Brain pericyte (primary cell): ENCODE results near the gene TMEM61.
"Not testable (repeated sequence)": the region's sequence is repeated elsewhere in the genome, so short reads cannot be mapped to it uniquely, and the experiment has no call there.

Source experiments
- DNase-seq: peaks from one replicate; pipeline ENCODE4 v3.0.0-alpha.2; 2012; ENCODE audit warnings: low read depth, low spot score

TMEM61 gene

DNA sequence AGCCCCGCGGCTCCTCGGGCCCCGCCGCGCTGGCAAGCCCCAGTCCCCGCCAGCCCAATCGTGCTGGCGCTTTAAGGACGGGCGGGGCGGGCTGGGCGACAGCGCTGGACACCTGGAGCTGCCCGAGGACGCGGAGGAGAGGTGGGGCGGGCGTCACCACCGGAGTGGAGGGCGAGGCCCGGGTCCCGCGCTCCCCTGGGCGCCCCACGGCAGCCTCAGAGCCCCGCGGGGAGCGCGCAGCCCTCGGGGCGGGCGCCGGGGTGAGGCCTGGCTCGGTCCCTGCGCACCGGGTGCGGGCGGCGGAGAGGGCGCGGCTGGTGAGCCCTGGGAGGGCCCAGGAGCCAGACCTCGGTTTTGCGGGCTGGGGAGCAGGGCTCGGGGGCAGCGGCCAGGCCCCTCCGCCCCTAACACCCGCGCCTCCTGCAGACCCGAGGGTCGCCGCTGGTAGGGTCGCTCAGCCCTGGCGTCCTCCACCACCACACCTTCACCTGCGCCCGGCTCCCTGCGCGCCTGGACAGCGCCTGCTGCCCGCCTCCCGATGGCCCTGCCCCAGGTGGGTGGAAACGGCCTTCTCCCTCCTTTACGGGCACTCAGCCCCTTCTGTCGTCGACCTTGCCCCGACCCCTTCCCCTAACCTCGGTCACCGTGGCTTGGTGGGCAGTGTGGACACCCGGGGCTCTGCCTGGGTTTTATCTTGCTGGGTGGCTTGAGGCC, at the start of gene TMEM61:
Gene TMEM61, plus strand, starts transcription at position 101 of the 714 bp plus-strand sequence. Its CDS starts 438 bp downstream, at position 539.
- DNase-seq: no peak

GRCh38 chr1:54931275-54931840, 49.1 kb upstream of the TMEM61 start:
- no peak for DNase-seq

GRCh38 chr1:54934081-54934480, 46.3 kb upstream of the TMEM61 start:
- DNase-seq: not testable (repeated sequence)

- DNase-seq: no peak
Observed at GRCh38 chr1:54934869-54935268, 45.6 kb upstream of the TMEM61 start.

- no peak for DNase-seq
Observed at GRCh38 chr1:54936791-54937190, 43.6 kb upstream of the TMEM61 start.

DNA sequence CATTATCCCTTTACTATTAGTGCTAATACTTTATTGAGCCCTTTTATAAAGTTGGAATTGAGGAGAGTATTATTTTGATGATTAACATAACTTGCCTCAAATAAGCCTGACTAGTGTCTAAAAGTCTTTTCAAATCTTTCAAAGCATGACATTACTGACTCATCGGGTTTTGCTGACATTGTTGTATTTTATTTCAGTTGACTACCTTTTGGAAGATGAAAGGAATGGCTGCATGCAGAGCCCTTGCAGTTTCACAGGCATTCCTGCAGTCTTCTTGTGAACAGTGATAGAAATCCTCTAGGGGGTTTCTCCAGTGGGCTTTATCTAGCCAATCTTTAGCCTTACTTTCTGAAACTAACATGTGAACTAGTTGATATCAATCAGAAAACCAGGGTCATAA, 43.0 kb upstream of the TMEM61 start:
- DNase-seq: no peak

DNA sequence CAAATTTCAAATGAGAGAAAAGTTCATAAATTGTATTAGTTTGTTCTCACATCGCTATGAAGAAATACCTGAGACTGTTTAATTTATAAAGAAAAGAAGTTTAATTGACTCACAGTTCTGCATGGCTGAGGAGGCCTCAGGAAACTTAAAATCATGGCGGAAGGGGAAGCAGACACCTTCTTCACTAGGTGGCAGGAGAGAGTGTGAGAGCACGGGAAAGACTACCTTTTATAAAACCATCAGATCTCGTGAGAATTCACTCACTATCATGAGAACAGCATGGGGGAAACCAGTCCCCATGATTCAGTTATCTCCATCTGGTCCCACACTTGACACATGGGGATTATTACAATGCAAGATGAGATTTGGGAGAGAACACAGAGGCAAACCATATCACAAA, 41.5 kb upstream of the TMEM61 start:
- not testable (repeated sequence) for DNase-seq

DNA sequence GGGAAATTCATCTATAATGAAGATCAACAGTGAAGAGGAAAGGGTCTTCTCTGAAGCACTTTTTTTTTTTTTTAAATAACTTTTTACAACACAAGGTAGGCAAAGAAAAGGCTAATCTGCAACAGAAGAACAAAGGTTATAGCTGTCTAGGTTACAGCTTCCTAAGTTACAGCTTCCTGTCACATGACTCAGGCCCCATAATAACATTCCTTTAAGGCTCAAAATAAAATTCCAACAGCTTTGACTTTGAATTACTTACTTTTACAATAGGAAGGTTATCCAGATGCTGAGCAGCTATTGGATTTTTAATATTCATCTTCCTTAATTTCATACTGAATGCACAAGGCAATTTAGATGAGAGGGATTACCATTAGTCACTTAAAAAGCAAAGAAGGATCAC, 40.4 kb upstream of the TMEM61 start:
- no peak for DNase-seq

DNA sequence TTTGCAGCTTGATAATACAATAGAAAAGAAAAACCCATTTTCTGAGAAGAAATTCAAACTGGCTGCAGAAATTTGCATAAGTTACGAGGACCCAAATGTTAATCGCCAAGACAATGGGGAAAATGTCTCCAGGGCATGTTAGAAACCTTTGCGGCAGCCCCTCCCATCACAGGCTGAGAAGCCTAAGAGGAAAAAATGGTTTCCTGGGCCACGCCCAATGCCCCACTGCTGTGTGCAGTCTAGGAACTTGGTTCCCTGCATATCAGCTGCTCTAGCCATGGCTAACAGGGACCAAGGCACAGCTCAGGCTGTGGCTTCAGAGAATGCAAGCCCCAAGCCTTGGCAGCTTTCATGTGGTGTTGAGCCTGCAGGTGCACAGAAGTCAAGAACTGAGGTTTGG, 37.5 kb upstream of the TMEM61 start:
- no peak for DNase-seq

- DNase-seq: peak; percentile 27
Observed at GRCh38 chr1:54944610-54945392, 35.6 kb upstream of the TMEM61 start.

- no peak for DNase-seq
Observed at GRCh38 chr1:54945393-54945936, 35.0 kb upstream of the TMEM61 start.

DNA sequence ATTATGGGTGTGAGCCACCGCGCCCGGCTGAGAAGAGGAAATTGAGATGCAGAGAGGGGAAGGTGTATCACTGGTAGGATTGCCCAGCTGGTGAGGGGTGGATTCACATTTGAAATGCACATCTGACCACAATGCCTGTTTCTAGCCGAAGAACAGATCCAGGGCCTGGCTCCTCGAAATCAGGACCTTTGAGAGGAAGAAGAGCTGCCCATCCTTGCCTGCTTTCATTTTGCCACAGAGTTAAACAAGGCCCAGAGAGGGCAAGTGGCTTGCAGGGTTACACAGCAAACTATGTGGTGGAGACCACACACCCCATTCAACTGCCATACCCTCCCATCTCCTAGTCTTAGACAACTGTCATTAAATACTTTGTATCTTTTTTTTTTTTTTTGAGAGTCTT, 32.9 kb upstream of the TMEM61 start:
- no peak for DNase-seq

DNA sequence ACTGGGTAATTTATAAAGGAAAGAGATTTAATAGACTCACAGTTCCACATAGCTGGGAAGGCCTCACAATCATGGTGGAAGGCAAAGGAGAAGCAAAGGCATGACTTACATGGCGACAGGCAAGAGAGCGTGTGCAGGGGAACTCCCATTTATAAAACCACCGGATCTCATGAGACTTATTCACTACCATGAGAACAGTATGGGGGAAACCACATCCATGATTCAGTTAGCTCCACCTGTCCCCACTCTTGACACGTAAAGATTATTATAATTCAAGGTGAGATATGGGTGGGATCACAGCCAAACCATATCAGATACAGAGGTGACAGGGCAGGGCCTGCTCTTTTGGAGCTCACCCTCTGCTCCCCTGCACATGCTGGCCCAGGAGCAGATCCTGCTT, 31.4 kb upstream of the TMEM61 start:
- DNase-seq: no peak

- no peak for DNase-seq
Observed at GRCh38 chr1:54950006-54950368, 30.4 kb upstream of the TMEM61 start.

GRCh38 chr1:54950369-54951163, 29.9 kb upstream of the TMEM61 start:
- DNase-seq: peak; percentile 65

- DNase-seq: no peak
Observed at GRCh38 chr1:54951810-54952226, 28.6 kb upstream of the TMEM61 start.

GRCh38 chr1:54952950-54953718, 27.3 kb upstream of the TMEM61 start:
- DNase-seq: no peak

DNA sequence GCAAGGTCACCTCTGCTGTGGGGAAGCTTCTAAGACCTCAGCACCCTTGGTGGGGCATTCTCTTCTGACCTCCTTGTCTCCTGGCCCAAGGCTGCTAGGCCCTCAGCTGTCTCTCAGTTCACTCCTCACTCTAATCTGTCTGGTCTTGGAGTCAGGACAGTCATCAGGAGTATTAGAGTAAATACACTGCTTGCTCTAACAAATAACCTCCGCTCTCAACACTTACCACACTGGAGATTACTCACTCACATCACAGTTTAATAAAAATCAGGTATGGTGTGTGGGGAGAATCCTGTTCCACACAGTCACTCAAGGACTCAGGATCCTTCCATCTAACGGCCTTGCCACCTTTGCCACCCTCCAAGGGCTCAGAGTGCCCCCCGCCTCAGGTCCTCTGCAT, 26.6 kb upstream of the TMEM61 start:
- no peak for DNase-seq

GRCh38 chr1:54955359-54955758, 25.1 kb upstream of the TMEM61 start:
- no peak for DNase-seq

GRCh38 chr1:54956726-54957125, 23.7 kb upstream of the TMEM61 start:
- no peak for DNase-seq

DNA sequence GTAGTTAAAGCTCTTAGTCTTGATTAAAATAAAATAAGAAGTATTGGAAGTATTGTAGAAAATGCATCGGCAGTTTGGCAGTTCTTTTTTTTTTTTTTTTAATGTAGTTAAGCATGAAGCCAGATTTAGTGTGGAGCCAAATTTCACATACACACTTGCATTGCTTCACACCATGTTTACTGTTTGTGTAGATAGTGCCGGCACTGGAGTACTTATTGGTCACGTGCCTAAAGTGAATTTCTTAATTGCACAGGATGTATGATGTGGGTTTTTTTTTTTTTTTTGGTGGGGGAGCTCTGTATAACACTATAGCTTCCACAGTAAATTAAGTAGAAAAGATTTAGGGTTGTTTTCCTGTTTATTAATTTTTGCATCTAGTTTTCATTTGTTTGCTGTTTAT, 21.2 kb upstream of the TMEM61 start:
- DNase-seq: no peak
